SU-DHL-6 (cell line): ENCODE results near the gene RNF123.

Source experiments
- EZH2phosphoT487 ChIP-seq: fragments of 200-600 bp; sonication (generic), shearing (Covaris generic); conservative IDR thresholded peaks from 2 replicates; pipeline ENCODE4 v1.6.1; 2018; ENCODE audit warnings: mild to moderate bottlenecking, antibody characterized with exemption, low read length, moderate library complexity, mixed read lengths
- TF ChIP-seq, protein P1 (sequence below): fragments of 200-600 bp; sonication (generic); IDR thresholded peaks from one replicate; pipeline ENCODE4 v1.5.1; 2017; ENCODE audit warnings: antibody characterized with exemption, mild to moderate bottlenecking, low read length, moderate library complexity; ENCODE audit not compliant: insufficient read depth, poor library complexity, severe bottlenecking

DNA sequence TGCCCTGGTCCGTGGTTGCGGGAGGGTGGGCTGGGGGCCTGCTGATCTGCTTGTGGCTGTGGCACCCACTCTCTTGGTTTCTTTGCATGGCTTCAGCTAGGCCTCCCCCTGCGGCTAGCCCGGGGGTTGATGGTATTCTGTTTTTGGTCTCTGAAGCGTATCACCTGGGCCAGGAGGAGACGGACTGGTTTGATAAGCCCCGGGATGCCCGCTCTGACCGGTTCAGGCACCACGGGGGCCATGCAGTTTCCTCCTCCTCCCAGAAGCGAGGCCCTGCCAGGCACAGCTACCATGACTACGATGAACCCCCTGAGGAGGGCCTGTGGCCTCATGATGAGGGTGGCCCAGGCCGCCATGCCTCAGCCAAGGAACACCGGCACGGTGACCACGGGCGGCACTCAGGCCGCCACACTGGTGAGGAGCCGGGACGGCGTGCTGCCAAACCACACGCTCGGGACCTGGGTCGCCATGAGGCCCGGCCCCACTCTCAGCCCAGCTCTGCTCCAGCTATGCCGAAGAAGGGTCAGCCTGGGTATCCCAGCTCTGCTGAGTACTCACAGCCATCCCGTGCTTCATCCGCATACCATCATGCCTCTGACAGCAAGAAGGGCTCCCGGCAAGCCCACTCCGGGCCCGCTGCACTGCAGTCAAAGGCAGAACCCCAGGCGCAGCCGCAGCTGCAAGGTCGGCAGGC lies 26.5 kb upstream of the RNF123 start:
- TF ChIP-seq, protein P1, sequence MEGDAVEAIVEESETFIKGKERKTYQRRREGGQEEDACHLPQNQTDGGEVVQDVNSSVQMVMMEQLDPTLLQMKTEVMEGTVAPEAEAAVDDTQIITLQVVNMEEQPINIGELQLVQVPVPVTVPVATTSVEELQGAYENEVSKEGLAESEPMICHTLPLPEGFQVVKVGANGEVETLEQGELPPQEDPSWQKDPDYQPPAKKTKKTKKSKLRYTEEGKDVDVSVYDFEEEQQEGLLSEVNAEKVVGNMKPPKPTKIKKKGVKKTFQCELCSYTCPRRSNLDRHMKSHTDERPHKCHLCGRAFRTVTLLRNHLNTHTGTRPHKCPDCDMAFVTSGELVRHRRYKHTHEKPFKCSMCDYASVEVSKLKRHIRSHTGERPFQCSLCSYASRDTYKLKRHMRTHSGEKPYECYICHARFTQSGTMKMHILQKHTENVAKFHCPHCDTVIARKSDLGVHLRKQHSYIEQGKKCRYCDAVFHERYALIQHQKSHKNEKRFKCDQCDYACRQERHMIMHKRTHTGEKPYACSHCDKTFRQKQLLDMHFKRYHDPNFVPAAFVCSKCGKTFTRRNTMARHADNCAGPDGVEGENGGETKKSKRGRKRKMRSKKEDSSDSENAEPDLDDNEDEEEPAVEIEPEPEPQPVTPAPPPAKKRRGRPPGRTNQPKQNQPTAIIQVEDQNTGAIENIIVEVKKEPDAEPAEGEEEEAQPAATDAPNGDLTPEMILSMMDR, result no peak
- no peak for TF ChIP-seq EZH2phosphoT487
